NCI-H1436 (cell line): ENCODE results near the gene SNRNP25.
"Not testable (repeated sequence)": the region's sequence is repeated elsewhere in the genome, so short reads cannot be mapped to it uniquely, and the experiment has no call there.

Source experiments
- DNase-seq: peaks from one replicate; lab custom pipeline; 2025; lab: John Stamatoyannopoulos, UW

SNRNP25 gene

GRCh38 chr16:42069-42457 lies 11.6 kb upstream of the SNRNP25 start:
- no peak for DNase-seq

GRCh38 chr16:42691-43090 lies 10.9 kb upstream of the SNRNP25 start:
- DNase-seq, result no peak

GRCh38 chr16:43294-43693 lies 10.3 kb upstream of the SNRNP25 start:
- DNase-seq, result no peak

GRCh38 chr16:44655-45054 lies 9.0 kb upstream of the SNRNP25 start:
- no peak for DNase-seq

GRCh38 chr16:45454-45853 lies 8.2 kb upstream of the SNRNP25 start:
- DNase-seq, result no peak

- not testable (repeated sequence) for DNase-seq
Observed at GRCh38 chr16:46510-46909, 7.1 kb upstream of the SNRNP25 start.

GRCh38 chr16:47234-47633 lies 6.4 kb upstream of the SNRNP25 start:
- no peak for DNase-seq

- no peak for DNase-seq
Observed at GRCh38 chr16:50769-51591, 2.6 kb upstream of the SNRNP25 start.

GRCh38 chr16:54237-54581 lies 581 bp downstream of the SNRNP25 start:
- DNase-seq, result no peak

- DNase-seq, result no peak
Observed at GRCh38 chr16:55571-56136, 2.0 kb downstream of the SNRNP25 start.

GRCh38 chr16:56231-56927 lies 2.8 kb downstream of the SNRNP25 start:
- no peak for DNase-seq

- no peak for DNase-seq
Observed at GRCh38 chr16:57711-58110, 4.1 kb downstream of the SNRNP25 start.

- DNase-seq, result no peak
Observed at GRCh38 chr16:58491-59439, 5.1 kb downstream of the SNRNP25 start.

- DNase-seq, result no peak
Observed at GRCh38 chr16:59440-60059, 5.9 kb downstream of the SNRNP25 start.

GRCh38 chr16:60166-60565 lies 6.5 kb downstream of the SNRNP25 start:
- no peak for DNase-seq

- DNase-seq, result no peak
Observed at GRCh38 chr16:60929-61878, 7.6 kb downstream of the SNRNP25 start.

GRCh38 chr16:61879-62281 lies 8.3 kb downstream of the SNRNP25 start:
- no peak for DNase-seq

GRCh38 chr16:62283-62967 lies 8.8 kb downstream of the SNRNP25 start:
- no peak for DNase-seq

GRCh38 chr16:62968-63391 lies 9.4 kb downstream of the SNRNP25 start:
- DNase-seq, result no peak

- DNase-seq, result no peak
Observed at GRCh38 chr16:63466-63865, 9.8 kb downstream of the SNRNP25 start.
